DMS 273 (cell line): ENCODE results near the gene IL17RC.
"Not testable (repeated sequence)": the region's sequence is repeated elsewhere in the genome, so short reads cannot be mapped to it uniquely, and the experiment has no call there.

Experiments
- DNase-seq: peaks from one replicate; lab custom pipeline; 2025; ENCODE audit not compliant: unreplicated experiment; lab: John Stamatoyannopoulos, UW

IL17RC gene

DNA sequence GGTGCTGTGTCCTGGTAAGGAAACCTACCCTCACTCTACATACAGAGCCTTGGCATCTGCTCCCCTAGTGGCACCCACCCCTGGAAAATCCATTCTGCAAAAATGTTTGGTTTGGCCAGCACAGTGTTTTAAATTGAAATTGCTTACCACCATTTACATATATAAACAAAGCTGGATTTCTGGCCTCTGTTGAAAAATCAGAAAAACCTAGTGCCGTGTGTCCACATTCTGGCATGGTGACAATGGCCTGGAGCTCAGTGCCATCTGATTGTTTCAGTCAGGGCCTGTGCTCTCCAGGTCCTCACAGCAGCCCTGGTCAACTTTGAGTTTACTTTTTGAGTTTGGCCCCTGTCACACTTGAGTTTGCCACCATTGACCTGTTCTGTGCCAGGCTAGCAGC is 2.9 kb upstream of the IL17RC start:
- DNase-seq, result no peak

- peak; percentile 80 for DNase-seq
Observed at GRCh38 chr3:9914559-9915253, 2.2 kb upstream of the IL17RC start.

GRCh38 chr3:9915254-9916141 is 1.4 kb upstream of the IL17RC start:
- peak; percentile 71 for DNase-seq

- peak; percentile 87 for DNase-seq
Observed at GRCh38 chr3:9916346-9916733, 558 bp upstream of the IL17RC start.

DNA sequence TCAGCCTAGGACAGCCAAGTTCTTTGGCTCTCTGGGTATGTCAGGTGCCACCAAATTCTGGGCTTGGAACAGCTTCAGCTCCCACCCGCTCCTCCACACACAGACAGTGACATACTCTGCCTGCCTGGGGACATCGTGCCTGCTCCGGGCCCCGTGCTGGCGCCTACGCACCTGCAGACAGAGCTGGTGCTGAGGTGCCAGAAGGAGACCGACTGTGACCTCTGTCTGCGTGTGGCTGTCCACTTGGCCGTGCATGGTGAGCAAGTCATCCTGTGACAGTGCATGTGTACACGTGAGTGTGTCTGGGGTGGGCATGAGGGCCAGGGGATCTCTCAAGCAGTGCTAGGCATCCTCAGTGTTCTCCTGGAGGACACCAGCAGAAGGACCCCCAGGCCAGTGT is 922 bp downstream of the IL17RC start:
- DNase-seq, result no peak

DNA sequence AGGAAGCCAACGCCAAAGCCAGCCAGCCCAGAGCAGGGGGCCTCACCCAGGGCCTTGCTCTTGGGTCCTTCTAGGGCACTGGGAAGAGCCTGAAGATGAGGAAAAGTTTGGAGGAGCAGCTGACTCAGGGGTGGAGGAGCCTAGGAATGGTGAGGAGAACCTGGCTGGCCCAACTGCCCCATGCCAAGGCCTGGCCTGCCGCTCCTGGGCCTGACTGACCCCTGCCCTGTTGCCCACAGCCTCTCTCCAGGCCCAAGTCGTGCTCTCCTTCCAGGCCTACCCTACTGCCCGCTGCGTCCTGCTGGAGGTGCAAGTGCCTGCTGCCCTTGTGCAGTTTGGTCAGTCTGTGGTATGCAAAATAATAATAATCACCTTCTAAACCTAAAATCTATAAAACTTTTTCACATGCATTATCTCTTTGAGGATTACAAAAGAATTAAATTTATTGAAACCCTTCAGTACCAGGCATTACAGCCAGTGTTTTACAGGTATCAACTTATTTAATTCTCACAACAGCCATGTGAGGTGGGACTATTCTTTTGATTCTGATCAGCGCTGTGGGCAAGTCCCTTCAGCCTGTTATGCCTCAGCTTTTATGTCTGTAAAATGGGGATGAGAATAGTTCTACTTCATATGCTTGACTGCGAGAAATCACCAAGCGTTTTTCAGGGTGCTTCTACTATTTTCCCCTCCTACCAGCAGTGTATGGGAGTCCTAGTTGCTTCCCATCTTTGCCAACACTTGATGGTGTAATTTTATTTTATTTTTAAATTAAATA is 1.6 kb downstream of the IL17RC start:
- DNase-seq, result no peak

DNA sequence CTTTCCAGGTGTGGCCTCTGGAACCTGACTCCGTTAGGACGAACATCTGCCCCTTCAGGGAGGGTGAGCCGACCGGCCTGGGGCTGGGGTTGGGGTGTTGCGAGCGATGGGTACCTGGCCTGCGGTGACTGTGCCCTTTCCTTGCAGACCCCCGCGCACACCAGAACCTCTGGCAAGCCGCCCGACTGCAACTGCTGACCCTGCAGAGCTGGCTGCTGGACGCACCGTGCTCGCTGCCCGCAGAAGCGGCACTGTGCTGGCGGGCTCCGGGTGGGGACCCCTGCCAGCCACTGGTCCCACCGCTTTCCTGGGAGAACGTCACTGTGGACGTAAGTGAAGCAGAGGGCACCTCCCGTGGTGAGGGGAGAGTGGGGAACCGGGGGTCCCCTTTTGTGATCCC is 11.3 kb downstream of the IL17RC start:
- DNase-seq, result no peak

DNA sequence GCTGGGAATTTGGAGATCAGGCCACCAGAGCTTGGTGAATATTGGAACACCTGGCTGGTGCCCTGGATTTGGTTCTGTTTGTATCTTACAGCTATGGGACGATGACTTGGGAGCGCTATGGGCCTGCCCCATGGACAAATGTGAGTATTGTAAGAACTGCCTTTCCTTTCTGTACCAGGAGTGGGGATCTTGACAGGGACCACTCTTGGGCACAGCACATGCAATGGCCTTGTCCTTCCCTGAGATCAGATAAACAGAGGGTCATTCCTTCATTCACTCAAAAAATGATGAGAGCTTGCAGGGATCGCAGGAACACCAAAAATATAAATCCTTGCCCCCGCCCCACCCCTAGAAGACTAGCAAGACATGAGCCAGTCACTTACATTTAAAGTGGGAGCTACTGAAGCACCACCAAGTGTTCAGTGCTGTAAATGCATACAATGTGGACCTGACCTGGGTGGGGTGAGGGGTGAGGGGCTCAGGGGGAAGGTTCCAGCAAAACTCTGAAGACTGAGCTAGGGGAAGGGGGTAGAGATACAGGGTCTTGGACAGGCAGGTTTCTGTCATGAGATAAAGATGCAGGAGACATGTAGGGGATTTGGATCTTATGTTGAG is 14.0 kb downstream of the IL17RC start:
- DNase-seq, result peak; percentile 39

DNA sequence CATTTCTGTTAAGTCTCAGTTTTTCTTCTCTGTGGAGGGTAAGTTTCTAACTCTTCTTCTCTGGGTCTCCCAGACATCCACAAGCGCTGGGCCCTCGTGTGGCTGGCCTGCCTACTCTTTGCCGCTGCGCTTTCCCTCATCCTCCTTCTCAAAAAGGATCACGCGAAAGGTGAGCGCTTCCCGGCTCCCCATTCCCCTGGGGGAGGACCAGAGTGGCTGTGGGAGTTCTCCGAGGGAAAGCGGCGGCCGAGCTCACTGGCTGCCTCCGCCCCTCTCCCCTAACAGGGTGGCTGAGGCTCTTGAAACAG is 15.6 kb downstream of the IL17RC start:
- no peak for DNase-seq

- peak; percentile 92 for DNase-seq
Observed at GRCh38 chr3:9932843-9933560, 16.1 kb downstream of the IL17RC start.

GRCh38 chr3:9933561-9934234 is 16.8 kb downstream of the IL17RC start, which contains the start of gene CRELD1:
CRELD1 (plus strand) TSS chr3:9933834; CDS start chr3:9934439, 605 bp downstream.
- peak; percentile 95 for DNase-seq

GRCh38 chr3:9934235-9934621 is 17.3 kb downstream of the IL17RC start:
- peak; percentile 66 for DNase-seq

- DNase-seq, result no peak
Observed at GRCh38 chr3:9934993-9935392, 18.1 kb downstream of the IL17RC start.

DNA sequence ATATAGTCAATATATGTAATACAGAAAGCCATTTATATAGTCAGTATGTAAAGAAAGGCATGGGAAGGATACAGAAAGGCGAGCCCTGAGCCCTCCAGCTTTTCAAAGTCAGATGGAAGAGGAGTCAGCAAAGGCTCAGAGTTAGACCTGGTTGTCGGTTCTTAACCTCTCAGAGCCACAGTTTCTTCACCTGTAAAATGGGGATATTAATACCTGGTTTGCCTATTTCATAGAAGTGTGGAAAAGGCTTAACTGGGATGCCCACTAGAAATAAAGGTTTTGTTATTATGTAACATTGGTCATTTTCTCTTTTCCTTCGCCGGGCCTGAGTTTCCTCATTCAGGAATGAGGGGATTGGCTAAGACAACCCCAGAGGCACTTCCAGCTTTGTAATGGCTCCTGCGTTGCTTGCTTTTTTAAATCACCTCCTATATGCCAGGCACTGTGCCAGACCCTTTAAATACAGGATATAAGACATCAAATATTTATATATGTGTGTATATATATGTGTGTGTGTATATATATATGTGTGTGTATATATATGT is 19.1 kb downstream of the IL17RC start:
- no peak for DNase-seq

DNA sequence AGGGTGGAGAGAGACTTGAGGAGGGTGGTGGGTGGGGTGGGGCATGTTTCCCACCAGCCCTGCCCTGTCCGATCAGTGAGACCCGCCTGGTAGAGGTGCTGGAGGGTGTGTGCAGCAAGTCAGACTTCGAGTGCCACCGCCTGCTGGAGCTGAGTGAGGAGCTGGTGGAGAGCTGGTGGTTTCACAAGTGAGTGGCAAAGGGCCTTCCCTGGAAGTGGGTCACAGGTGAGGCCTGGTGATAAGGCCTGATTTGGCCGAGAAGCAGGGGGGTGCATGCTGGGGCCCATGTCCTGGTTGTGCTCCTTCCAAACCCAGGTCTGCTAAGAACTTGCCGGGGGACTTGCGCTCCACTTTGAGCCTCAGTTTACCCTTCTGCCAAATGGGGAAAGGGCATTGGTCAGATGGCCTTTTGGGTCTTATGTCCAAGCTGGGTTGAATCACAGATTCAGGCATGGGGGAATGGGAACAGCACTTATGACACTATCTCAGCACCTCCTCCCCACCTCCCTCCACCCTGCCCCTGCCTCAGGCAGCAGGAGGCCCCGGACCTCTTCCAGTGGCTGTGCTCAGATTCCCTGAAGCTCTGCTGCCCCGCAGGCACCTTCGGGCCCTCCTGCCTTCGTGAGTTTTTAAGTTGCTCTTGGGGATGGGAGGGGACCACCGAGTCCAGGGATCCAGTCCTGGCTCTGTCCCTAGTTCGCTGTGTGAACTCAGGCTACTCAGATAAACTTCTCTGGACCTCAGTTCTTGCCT is 20.8 kb downstream of the IL17RC start:
- no peak for DNase-seq

- no peak for DNase-seq
Observed at GRCh38 chr3:9938966-9939365, 22.1 kb downstream of the IL17RC start.

DNA sequence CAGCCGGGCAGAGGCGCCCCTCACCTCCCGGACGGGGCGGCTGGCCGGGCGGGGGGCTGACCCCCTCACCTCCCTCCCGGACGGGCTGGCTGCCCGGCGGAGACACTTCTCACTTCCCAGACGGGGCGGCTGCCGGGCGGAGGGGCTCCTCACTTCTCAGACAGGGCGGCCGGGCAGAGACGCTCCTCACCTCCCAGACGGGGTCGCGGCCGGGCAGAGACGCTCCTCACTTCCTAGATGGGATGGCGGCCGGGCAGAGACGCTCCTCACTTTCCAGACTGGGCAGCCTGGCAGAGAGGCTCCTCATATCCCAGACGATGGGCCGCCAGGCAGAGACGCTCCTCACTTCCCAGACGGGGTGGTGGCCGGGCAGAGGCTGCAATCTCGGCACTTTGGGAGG is 23.0 kb downstream of the IL17RC start:
- not testable (repeated sequence) for DNase-seq

DNA sequence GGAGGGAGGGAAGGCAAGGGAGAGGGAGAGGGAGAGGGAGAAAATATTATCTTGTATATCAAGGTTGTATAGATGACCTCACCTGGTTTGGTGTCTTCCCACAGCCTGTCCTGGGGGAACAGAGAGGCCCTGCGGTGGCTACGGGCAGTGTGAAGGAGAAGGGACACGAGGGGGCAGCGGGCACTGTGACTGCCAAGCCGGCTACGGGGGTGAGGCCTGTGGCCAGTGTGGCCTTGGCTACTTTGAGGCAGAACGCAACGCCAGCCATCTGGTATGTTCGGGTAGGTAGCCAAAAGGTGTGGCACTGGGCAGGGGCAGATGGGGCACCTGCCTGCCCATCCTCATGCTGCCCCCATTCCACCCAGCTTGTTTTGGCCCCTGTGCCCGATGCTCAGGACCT is 23.8 kb downstream of the IL17RC start:
- DNase-seq, result no peak

GRCh38 chr3:9942164-9942563 is 25.3 kb downstream of the IL17RC start:
- DNase-seq, result no peak
